ENCODE results near the gene CATSPERZ. TPM values are rescaled to one million over a fixed set of nuclear protein-coding genes. Genes with fewer than 3 reads are reported as not detected.

The CATSPERZ gene
- total RNA-seq, 1 donor from 2014 or later: not detected

DNA sequence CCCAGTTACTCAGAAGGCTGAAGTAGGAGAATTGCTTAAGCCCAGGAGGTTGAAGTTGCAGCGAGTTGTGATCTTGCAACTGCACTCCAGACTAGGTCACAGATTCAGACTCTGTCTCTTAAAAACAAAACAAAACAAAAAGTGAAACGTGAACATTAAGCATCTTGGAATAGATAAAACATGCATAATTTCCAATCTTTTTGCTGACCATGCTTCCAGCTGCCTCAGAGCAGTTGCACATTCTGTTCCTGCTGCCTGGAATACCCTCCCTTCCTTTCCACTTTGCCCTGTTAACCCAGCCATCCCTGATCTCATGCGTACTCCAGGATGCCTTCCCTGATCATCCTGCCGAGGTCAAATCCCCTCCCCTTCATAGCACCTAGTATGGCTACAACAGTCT is 39.1 kb downstream of the CATSPERZ start:
- intact Hi-C loops (cut with micrococcal nuclease): no loop called here
- Mint-ChIP-seq H3K36me3 (ENCODE audit: low read depth) (peaks cover 29% of the 10 kb centered on the region), H3K9me3 (no peaks in the 10 kb centered on the region), H3K27me3 (no peaks in the 10 kb centered on the region), H3K4me1 (peaks cover 70% of the 10 kb centered on the region), H3K4me3 (peak overlapping the region; percentile 90), H3K27ac (peak overlapping the region; percentile 94)
- ChIA-PET POLR2A (interaction anchor here (1.4 to 5.3 kb wide), 7 partner anchors 8 to 153 kb away, joined by 4 to 94 read pairs (median 15); partner anchors contain the start of genes BAD, ESRRA, FKBP2 and PRDX5), CTCF (interaction anchor here (9.2 kb wide), 1 partner anchor 22 kb away, joined by 69 read pairs; the partner anchor contains the start of genes PRDX5 and TRMT112)
- no peak for ATAC-seq (ENCODE audit: low read depth)
- TF ChIP-seq CTCF (IDR thresholded peaks at IDR 0.05): no peak
- no peak for DNase-seq

- Mint-ChIP-seq H3K4me3 (peak within 1 kb of the TSS; percentile 90), H3K36me3 (ENCODE audit: low read depth) (peaks cover 33% of the 10 kb centered on the region), H3K4me1 (peaks cover 65% of the 10 kb centered on the region), H3K9me3 (no peaks in the 10 kb centered on the region), H3K27ac (peak within 1 kb of the TSS; percentile 94), H3K27me3 (no peaks in the 10 kb centered on the region)
- DNase-seq: peak; percentile 82
- peak; percentile 66 for ATAC-seq (ENCODE audit: low read depth)
- POLR2A ChIA-PET: interaction anchor here (0.6 to 5.3 kb wide), 16 partner anchors 8 to 512 kb away, joined by 3 to 94 read pairs (median 4); partner anchors contain the start of genes BAD, ESRRA, FERMT3 and FKBP2
- intact Hi-C loops (cut with micrococcal nuclease): loop anchor here (1.0 to 2.0 kb wide), 6 partner anchors 15 to 99 kb away; partner anchors contain the start of genes BAD, ESRRA, FKBP2 and GPR137
- CTCF ChIA-PET: interaction anchor here (0.8 to 9.2 kb wide), 4 partner anchors 9 to 36 kb away, joined by 3 to 69 read pairs (median 4); partner anchors contain the start of genes PRDX5 and TRMT112
- no peak for TF ChIP-seq CTCF (IDR thresholded peaks at IDR 0.05)
Measured at GRCh38 chr11:64339754-64340408, 39.7 kb downstream of the CATSPERZ start, which contains the start of gene CCDC88B. CCDC88B (plus strand) TSS chr11:64340204; CDS start chr11:64340267, 63 bp downstream.

DNA sequence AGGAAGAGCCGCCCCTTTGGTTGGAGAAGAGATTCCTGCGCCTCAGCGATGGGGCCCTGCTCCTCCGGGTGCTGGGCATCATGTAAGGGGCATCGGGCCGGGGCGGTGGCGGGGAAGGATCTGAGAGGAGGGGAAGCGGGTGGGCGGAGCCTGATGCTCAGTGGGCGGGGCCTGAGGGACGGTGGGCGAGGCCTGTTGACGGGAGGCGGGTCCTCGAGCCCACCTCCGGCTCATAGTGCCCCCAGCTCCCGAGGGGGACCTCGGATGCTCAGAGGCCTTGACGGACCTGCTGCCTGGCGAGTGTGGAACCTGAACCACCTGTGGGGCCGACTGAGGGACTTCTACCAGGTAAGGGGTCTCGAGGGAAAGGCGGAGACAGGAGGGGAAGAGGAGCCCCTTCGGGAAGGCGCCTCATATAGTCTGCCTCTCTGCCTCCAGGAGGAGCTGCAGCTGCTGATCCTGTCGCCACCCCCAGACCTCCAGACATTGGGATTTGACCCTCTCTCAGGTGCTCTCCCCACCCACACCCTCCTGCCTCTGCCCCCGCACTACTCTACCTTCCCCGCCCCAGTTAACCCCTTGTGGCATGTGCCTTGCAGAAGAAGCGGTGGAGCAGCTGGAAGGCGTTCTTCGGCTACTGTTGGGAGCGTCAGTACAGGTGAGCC is 40.6 kb downstream of the CATSPERZ start:
- DNase-seq (peak; percentile 85), ATAC-seq (ENCODE audit: low read depth) (peak; percentile 68)
- CTCF ChIA-PET: interaction anchor here (0.8 to 9.2 kb wide), 7 partner anchors 9 to 37 kb away, joined by 3 to 69 read pairs (median 4); partner anchors contain the start of genes PRDX5 and TRMT112
- POLR2A ChIA-PET: interaction anchor here (0.6 to 5.3 kb wide), 14 partner anchors 9 to 511 kb away, joined by 3 to 94 read pairs (median 7); partner anchors contain the start of genes BAD, ESRRA, FERMT3 and FKBP2
- Mint-ChIP-seq H3K27me3 (no peaks in the 10 kb centered on the region), H3K4me1 (peaks cover 62% of the 10 kb centered on the region), H3K27ac (peak overlapping the region; percentile 94), H3K36me3 (ENCODE audit: low read depth) (peaks cover 41% of the 10 kb centered on the region), H3K4me3 (peak overlapping the region; percentile 90), H3K9me3 (no peaks in the 10 kb centered on the region)
- TF ChIP-seq CTCF (IDR thresholded peaks at IDR 0.05): no peak
- intact Hi-C loops (cut with micrococcal nuclease): loop anchor here (1.0 to 2.0 kb wide), 6 partner anchors 14 to 100 kb away; partner anchors contain the start of genes BAD, ESRRA, FKBP2 and GPR137

- DNase-seq: no peak
- ATAC-seq (ENCODE audit: low read depth): no peak
- CTCF ChIA-PET: interaction anchor here (1.0 to 9.2 kb wide), 7 partner anchors 10 to 137 kb away, joined by 3 to 69 read pairs (median 4); partner anchors contain the start of genes PRDX5 and TRMT112
- Mint-ChIP-seq H3K9me3 (no peaks in the 10 kb centered on the region), H3K27me3 (no peaks in the 10 kb centered on the region), H3K4me1 (peaks cover 57% of the 10 kb centered on the region), H3K4me3 (peak overlapping the region; percentile 90), H3K27ac (peak overlapping the region; percentile 94), H3K36me3 (ENCODE audit: low read depth) (peaks cover 44% of the 10 kb centered on the region)
- intact Hi-C loops (cut with micrococcal nuclease): loop anchor here (2.0 kb wide), 2 partner anchors 57 to 101 kb away; partner anchors contain the start of genes BAD, FKBP2 and GPR137
- TF ChIP-seq CTCF (IDR thresholded peaks at IDR 0.05): no peak
- POLR2A ChIA-PET: interaction anchor here (0.5 to 5.3 kb wide), 12 partner anchors 10 to 494 kb away, joined by 3 to 94 read pairs (median 10); partner anchors contain the start of genes BAD, ESRRA, FKBP2 and PRDX5
Measured at GRCh38 chr11:64341429-64341828, 41.3 kb downstream of the CATSPERZ start.

Measured in activated B cell treated with CpG ODN at 0.5 μM for 24 hours (primary cell).